Cardiac fibroblast (primary cell): Measurements from ENCODE around the gene FAM184B.
"Not testable (repeated sequence)": the region's sequence is repeated elsewhere in the genome, so short reads cannot be mapped to it uniquely, and the experiment has no call there.

Experiments
- DNase-seq, 2 donors: peaks; one replicate each; pipeline versions ENCODE4 v3.0.0 to v3.0.0-alpha.2; 2010; ENCODE audit warnings: low read depth in 2 of 2
- H3K4me3 ChIP-seq, 2 donors: replicated peaks in 1 of 2; 1 replicate in 1 of 2; 2 replicates in 1 of 2; pipeline ENCODE4 v1.5.1; 2011; ENCODE audit warnings: low read depth in 2 of 2, low read length in 2 of 2, mild to moderate bottlenecking in 2 of 2, moderate library complexity in 1 of 2
- TF ChIP-seq, protein P1 (sequence below): IDR thresholded peaks from one replicate; pipeline ENCODE4 v1.5.1; 2011; ENCODE audit warnings: low read depth, mild to moderate bottlenecking, low read length, inconsistent platforms

FAM184B gene

GRCh38 chr4:17695341-17695740 lies 86.1 kb downstream of the FAM184B start:
- no peak for DNase-seq
- no peak overlapping the region for H3K4me3 ChIP-seq
- TF ChIP-seq, protein P1, sequence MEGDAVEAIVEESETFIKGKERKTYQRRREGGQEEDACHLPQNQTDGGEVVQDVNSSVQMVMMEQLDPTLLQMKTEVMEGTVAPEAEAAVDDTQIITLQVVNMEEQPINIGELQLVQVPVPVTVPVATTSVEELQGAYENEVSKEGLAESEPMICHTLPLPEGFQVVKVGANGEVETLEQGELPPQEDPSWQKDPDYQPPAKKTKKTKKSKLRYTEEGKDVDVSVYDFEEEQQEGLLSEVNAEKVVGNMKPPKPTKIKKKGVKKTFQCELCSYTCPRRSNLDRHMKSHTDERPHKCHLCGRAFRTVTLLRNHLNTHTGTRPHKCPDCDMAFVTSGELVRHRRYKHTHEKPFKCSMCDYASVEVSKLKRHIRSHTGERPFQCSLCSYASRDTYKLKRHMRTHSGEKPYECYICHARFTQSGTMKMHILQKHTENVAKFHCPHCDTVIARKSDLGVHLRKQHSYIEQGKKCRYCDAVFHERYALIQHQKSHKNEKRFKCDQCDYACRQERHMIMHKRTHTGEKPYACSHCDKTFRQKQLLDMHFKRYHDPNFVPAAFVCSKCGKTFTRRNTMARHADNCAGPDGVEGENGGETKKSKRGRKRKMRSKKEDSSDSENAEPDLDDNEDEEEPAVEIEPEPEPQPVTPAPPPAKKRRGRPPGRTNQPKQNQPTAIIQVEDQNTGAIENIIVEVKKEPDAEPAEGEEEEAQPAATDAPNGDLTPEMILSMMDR = no peak

- no peak overlapping the region for H3K4me3 ChIP-seq
- DNase-seq = no peak
- TF ChIP-seq, protein P1 = no peak
These were observed 86.9 kb downstream of the FAM184B start for GRCh38 chr4:17694552-17694951.

GRCh38 chr4:17690898-17691297 lies 90.5 kb downstream of the FAM184B start:
- no peak overlapping the region for H3K4me3 ChIP-seq
- TF ChIP-seq, protein P1 = no peak
- DNase-seq = no peak

DNA sequence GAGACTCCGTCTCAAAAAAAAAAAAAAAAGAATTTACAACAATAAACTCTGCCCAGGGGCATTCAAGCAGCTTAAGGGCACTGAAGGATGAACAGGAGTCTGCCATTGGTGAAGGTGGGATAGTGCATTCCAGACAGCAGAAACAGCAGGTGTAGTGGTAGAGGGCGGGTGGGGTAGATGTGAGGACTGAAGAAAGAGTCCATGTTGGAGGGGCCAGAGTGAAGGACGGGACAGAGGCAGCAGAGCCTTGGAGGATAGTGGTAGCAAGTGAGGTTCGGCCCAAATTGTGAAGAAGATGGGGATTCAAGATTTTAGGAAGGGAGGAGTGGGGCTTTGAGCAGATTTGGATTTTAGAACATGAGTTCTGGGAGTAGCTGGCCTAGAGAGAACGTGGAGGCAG lies 91.3 kb downstream of the FAM184B start:
- DNase-seq = no peak
- no peak overlapping the region for H3K4me3 ChIP-seq
- TF ChIP-seq, protein P1 = no peak

GRCh38 chr4:17688011-17688441 lies 93.4 kb downstream of the FAM184B start:
- TF ChIP-seq, protein P1 = no peak
- DNase-seq = no peak
- H3K4me3 ChIP-seq = no peak overlapping the region

GRCh38 chr4:17687237-17687857 lies 94.1 kb downstream of the FAM184B start:
- TF ChIP-seq, protein P1 = no peak
- no peak for DNase-seq
- no peak overlapping the region for H3K4me3 ChIP-seq

- DNase-seq, H3K4me3 ChIP-seq: not testable (repeated sequence)
These were observed 96.8 kb downstream of the FAM184B start for GRCh38 chr4:17684648-17685047.
